ENCODE results near the gene PLXNB2. TPM values are rescaled to one million over a fixed set of nuclear protein-coding genes. Genes with fewer than 3 reads are reported as not detected.

The PLXNB2 gene
- total and polyA plus RNA-seq, 2 of the 4 experiments (the other 2 are of a cell fraction) = 73.1 to 202 TPM

DNA sequence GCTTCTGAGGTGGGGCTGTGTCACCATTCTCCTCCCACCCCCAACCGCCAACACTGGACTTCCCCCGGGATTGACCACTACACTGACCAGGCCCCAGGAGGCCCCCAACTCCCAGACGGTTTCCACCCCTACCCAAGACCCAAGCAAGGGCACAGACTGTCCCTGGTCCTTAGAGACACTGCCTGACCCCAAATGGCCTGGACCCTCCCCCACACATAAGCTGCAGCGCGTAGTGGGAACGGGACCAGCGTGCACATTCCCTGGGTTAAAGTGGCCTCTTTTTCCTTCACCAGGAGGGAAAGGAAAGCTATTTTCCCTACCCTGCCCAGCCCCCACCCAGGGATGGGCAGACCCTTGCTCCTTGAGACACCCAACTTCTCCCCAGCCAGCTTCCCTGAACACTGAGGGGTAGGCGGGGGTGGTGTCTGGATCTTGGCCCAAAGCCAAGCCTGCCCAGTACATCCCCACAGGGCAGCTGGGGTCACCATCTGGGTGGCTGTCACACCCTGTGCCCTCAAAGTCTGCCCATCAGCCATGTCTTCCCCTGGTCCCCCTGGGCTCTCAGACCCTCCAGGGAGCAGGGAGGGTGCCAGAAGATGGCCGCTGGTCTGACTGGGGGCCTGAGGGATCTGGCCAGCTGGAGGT, 44.4 kb downstream of the PLXNB2 start:
- in situ Hi-C loops (cut with MboI; ENCODE audit: low sequenced_read_pairs) (no loop called here), dilution Hi-C loops (cut with HindIII; ENCODE audit: low sequenced_read_pairs, unreplicated experiment) (no loop called here), intact Hi-C loops (cut with micrococcal nuclease) (no loop called here)
- Histone ChIP-seq H3K9me1 (ENCODE audit: insufficient read depth, low read length) (peaks cover 4% of the 10 kb centered on the region; the same call in 1 of the 2 replicates), H2BK20ac (ENCODE audit: low read depth, low read length) (no peak overlapping the region), H3K27ac (ENCODE audit: insufficient read depth, low read length) (no peak overlapping the region), H3K36me3 (ENCODE audit: control insufficient read depth, insufficient read depth, low read length) (no peaks in the 10 kb centered on the region), H3K18ac (ENCODE audit: low read depth, low read length) (no peak overlapping the region), H3K4ac (ENCODE audit: low read depth, low read length) (no peak overlapping the region; the same call in 1 of the 2 replicates), H3K9ac (ENCODE audit: low read depth, low read length) (no peak overlapping the region), H2AK5ac (ENCODE audit: low read depth, low read length) (peak overlapping the region; percentile 59), H2AFZ (replicated peaks; ENCODE audit: low read length, poor library complexity) (peak overlapping the region; percentile 63), H4K8ac (ENCODE audit: low read depth in 2 of 2, low read length in 2 of 2) (no peak overlapping the region), H3K9me3 (ENCODE audit: control insufficient read depth, insufficient read depth, low read length) (no peaks in the 10 kb centered on the region), H2AK9ac (replicated peaks; ENCODE audit: low read depth, low read length, poor library complexity) (peak overlapping the region; percentile 95), H2BK5ac (ENCODE audit: low read depth, low read length, poor library complexity, severe bottlenecking) (peak overlapping the region; percentile 8), H4K91ac (ENCODE audit: insufficient read depth, low read depth, low read length) (peak overlapping the region; percentile 47; the same call in 1 of the 2 replicates), H3K4me1 (ENCODE audit: control insufficient read depth, insufficient read depth, low read length) (peaks cover 19% of the 10 kb centered on the region), H3K4me2 (ENCODE audit: low read depth, low read length) (no peak overlapping the region), H3K27me3 (ENCODE audit: control insufficient read depth, insufficient read depth, low read length) (no peaks in the 10 kb centered on the region), H4K20me1 (ENCODE audit: insufficient read depth, low read length) (peaks cover 23% of the 10 kb centered on the region), H2BK15ac (ENCODE audit: low read depth, low read length) (no peak overlapping the region), H3K4me3 (ENCODE audit: insufficient read depth, low read depth, low read length) (no peak overlapping the region), H3K23ac (ENCODE audit: low read depth, low read length) (no peak overlapping the region), H3K14ac (replicated peaks; ENCODE audit: low read depth, low read length) (no peak overlapping the region; the same call in 1 of the 2 replicates), H3K79me1 (ENCODE audit: low read depth in 1 of 2, low read length in 2 of 2) (peaks cover 9 to 31% of the 10 kb centered on the region in 2 experiments; a peak in 3 of 4 replicates), H4K5ac (ENCODE audit: low read depth, low read length) (no peak overlapping the region), H3K56ac (ENCODE audit: extremely low read depth, insufficient read depth, low read length) (no peak overlapping the region), H2BK120ac (ENCODE audit: low read depth, low read length) (no peak overlapping the region)
- TF ChIP-seq MXI1 (IDR thresholded peaks at IDR 0.05; ENCODE audit: borderline replicate concordance, low read depth, low read length) (no peak), MAFK (IDR thresholded peaks at IDR 0.05; ENCODE audit: low read depth, low read length) (no peak), BHLHE40 (IDR thresholded peaks at IDR 0.05; ENCODE audit: low read depth, low read length) (no peak), CHD1 (IDR thresholded peaks at IDR 0.05; ENCODE audit: low read depth, low read length) (no peak), SMC3 (IDR thresholded peaks at IDR 0.05; ENCODE audit: low read depth, low read length) (no peak), ELK1 (IDR thresholded peaks at IDR 0.05; ENCODE audit: borderline replicate concordance, low read depth, low read length) (no peak), RFX5 (IDR thresholded peaks at IDR 0.05; ENCODE audit: low read depth, low read length) (no peak), MAZ (IDR thresholded peaks at IDR 0.05; ENCODE audit: borderline replicate concordance, low read depth, low read length) (no peak), RAD21 (IDR thresholded peaks at IDR 0.05; ENCODE audit: low read length) (no peak), FOS (IDR thresholded peaks at IDR 0.05; ENCODE audit: low read depth, low read length) (no peak)
- BruUV-seq (replicated peaks) = no TSS peak
- WGBS, 2 experiments (ENCODE audit: extremely low coverage in 2 of 2, insufficient read length in 1 of 2) = 92% methylated on average over 2 of the region's 9 CpGs; no CpG with 5 or more reads in 1 of the 2 experiments
- ChIA-PET POLR2A (ENCODE audit: unreplicated experiment) (no interaction called here), CTCF (interaction anchor here (0.5 kb wide), 1 partner anchor 34 kb away, joined by 7 read pairs; no protein-coding TSS in a partner anchor)
- DNase-seq (no peak), ATAC-seq (ENCODE audit: low read depth) (no peak)
